Nephron (organoid): ENCODE results near the gene KDSR.

Experiments used
- H3K27ac Mint-ChIP-seq, 3 experiments: 2 replicates each; pipeline ENCODE4 v1.8.0; 2020; ENCODE audit warnings: mixed read lengths in 3 of 3, mild to moderate bottlenecking in 2 of 3, moderate library complexity in 1 of 3
- H3K27me3 Mint-ChIP-seq: 2 replicates; pipeline ENCODE4 v1.8.0; 2021; ENCODE audit warnings: low read depth, mild to moderate bottlenecking, moderate library complexity, mixed read lengths
- H3K36me3 Mint-ChIP-seq: 2 replicates; pipeline ENCODE4 v1.8.0; 2020; ENCODE audit warnings: low read depth, mixed read lengths
- H3K4me1 Mint-ChIP-seq: 2 replicates; pipeline ENCODE4 v1.8.0; 2020; ENCODE audit warnings: mixed read lengths
- H3K4me3 Mint-ChIP-seq, 3 experiments: 2 replicates each; pipeline ENCODE4 v1.8.0; 2020; ENCODE audit warnings: mild to moderate bottlenecking in 3 of 3, mixed read lengths in 3 of 3, moderate library complexity in 2 of 3
- H3K9me3 Mint-ChIP-seq: 2 replicates; pipeline ENCODE4 v1.8.0; 2020; ENCODE audit warnings: mixed read lengths
- CTCF ChIP-seq, 3 experiments: fragments of 200-600 bp; sonication (generic); IDR thresholded peaks; one replicate each; pipeline ENCODE4 v1.5.0; 2021; ENCODE audit warnings: antibody characterized with exemption in 3 of 3; ENCODE audit not compliant: unreplicated experiment in 3 of 3

The KDSR gene

DNA sequence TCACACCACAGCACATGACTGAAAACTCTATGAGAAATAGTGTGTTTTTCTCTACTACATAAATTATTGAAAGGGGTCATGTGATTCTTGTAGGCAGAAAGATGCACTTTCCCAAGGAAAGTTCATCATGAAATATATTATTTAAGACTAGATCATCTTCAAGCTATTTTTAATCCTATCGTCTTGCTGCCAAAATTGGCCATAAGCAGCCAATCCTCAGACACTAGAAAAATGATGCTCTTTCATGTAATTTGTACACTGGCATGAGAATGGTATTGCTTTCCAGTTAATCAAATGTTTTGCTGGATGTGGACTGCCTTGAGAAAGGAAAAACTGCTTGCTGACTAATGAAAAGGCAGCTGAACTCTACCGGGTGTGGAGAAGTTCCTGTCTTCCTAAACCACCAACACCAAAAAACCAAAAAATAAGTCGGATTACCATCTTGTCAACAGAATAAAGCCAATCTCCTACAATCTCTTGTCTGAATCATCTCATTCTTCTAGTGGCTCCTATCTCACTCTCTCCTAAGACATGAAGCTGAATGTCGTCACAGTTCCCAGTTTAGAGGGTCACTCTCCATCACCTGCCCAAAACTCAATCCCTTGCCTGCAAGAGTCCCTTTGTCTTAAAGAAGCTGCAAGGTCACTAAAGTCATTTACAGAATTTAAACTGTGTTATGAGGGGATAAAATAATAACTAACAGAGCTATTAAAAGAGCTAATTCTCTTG lies 52.8 kb downstream of the KDSR start:
- H3K27ac Mint-ChIP-seq, result peak overlapping the region; percentile 10 to 68 (median 53)
- peaks cover 9% of the 10 kb centered on the region for H3K27me3 Mint-ChIP-seq
- no peak for TF ChIP-seq CTCF (IDR thresholded peaks at IDR 0.05; ENCODE audit: unreplicated experiment in 3 of 3)
- peaks cover 65% of the 10 kb centered on the region for H3K4me1 Mint-ChIP-seq
- H3K9me3 Mint-ChIP-seq, result no peaks in the 10 kb centered on the region
- peak overlapping the region in 2 of 3 experiments; percentile 38 to 40 for H3K4me3 Mint-ChIP-seq
- H3K36me3 Mint-ChIP-seq, result no peaks in the 10 kb centered on the region

DNA sequence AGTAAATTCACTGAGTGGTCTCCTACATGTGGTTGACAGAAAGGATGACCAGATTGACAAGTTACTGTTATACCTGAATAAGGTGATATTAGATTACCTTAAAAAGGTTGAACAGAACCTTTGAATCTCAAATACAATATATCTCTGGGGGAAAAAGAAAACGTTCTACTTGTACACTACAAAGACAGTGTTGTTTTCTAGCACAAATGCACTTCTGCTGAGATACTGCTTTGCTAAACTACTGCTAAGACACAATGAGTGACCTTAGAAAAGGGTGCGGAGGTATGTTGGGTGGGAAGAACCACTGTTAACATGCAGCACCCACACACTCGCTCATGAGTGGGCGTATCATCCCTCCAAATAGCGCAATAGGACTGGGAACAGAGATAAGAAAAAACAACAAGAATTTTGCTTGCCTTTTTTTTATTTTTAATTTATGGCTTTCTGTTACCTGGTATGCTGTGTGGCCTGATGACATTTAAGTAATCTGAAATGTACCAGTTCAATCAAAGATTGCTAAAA lies 53.5 kb downstream of the KDSR start:
- no peak for TF ChIP-seq CTCF (IDR thresholded peaks at IDR 0.05; ENCODE audit: unreplicated experiment in 3 of 3)
- Mint-ChIP-seq H3K4me1 (peaks cover 58% of the 10 kb centered on the region), H3K4me3 (peak overlapping the region in 1 of 3 experiments; percentile 26), H3K9me3 (no peaks in the 10 kb centered on the region), H3K27me3 (peaks cover 9% of the 10 kb centered on the region), H3K36me3 (no peaks in the 10 kb centered on the region), H3K27ac (peak overlapping the region; percentile 64 to 88 (median 87))

- Mint-ChIP-seq H3K4me3 (peak overlapping the region in 2 of 3 experiments; percentile 15 to 53), H3K4me1 (peaks cover 58% of the 10 kb centered on the region), H3K9me3 (no peaks in the 10 kb centered on the region), H3K27me3 (peaks cover 8% of the 10 kb centered on the region), H3K36me3 (no peaks in the 10 kb centered on the region), H3K27ac (peak overlapping the region; percentile 64 to 88 (median 87))
- TF ChIP-seq CTCF (IDR thresholded peaks at IDR 0.05; ENCODE audit: unreplicated experiment in 3 of 3), result no peak
Observed at GRCh38 chr18:63312737-63313395, 54.1 kb downstream of the KDSR start.

DNA sequence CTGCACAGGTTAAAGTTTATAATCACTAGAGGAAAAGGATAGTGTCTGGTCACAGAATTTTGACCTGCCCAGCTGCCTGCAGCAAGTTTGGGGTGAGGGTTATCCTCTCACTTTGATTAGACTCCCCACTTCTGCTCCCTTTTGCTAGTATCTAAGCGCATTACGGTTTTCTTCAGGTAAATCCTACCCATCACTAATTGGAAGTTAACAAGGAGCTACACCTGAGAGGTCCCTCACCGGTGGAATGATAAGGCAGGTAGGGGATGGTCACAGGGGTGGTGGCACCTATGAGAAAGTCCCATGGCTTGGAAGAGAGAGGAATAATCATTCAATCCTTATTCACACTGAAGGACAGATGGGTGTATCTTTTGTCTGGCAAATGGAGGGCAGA lies 55.0 kb downstream of the KDSR start:
- no peaks in the 10 kb centered on the region for H3K27me3 Mint-ChIP-seq
- peaks cover 56% of the 10 kb centered on the region for H3K4me1 Mint-ChIP-seq
- no peaks in the 10 kb centered on the region for H3K9me3 Mint-ChIP-seq
- peak overlapping the region; percentile 64 to 88 (median 87) for H3K27ac Mint-ChIP-seq
- no peaks in the 10 kb centered on the region for H3K36me3 Mint-ChIP-seq
- H3K4me3 Mint-ChIP-seq, result peak overlapping the region in 2 of 3 experiments; percentile 8 to 50
- no peak for TF ChIP-seq CTCF (IDR thresholded peaks at IDR 0.05; ENCODE audit: unreplicated experiment in 3 of 3)

- no peaks in the 10 kb centered on the region for H3K9me3 Mint-ChIP-seq
- H3K4me1 Mint-ChIP-seq, result peaks cover 59% of the 10 kb centered on the region
- TF ChIP-seq CTCF (IDR thresholded peaks at IDR 0.05; ENCODE audit: unreplicated experiment in 3 of 3), result no peak
- H3K36me3 Mint-ChIP-seq, result no peaks in the 10 kb centered on the region
- H3K27ac Mint-ChIP-seq, result peak overlapping the region; percentile 64 to 88 (median 87)
- H3K27me3 Mint-ChIP-seq, result no peaks in the 10 kb centered on the region
- peak overlapping the region in 2 of 3 experiments; percentile 14 to 20 for H3K4me3 Mint-ChIP-seq
Observed at GRCh38 chr18:63311118-63312018, 55.6 kb downstream of the KDSR start.
